Esophagus squamous epithelium (tissue), 4 donors: ENCODE measurements around the gene SYT1.

Source experiments
- CTCF ChIP-seq, 6 experiments: fragments of 450-650 bp in 4 of 6; fragments of 200-600 bp in 2 of 6; sonication (generic) in 2 of 6; IDR thresholded peaks; one replicate each; pipeline ENCODE4 v1.5.1; 2016 to 2019; ENCODE audit warnings: antibody characterized with exemption in 6 of 6, mild to moderate bottlenecking in 4 of 6, moderate library complexity in 4 of 6
- POLR2A ChIP-seq, 4 donors: fragments of 450-650 bp; IDR thresholded peaks; one replicate each; pipeline ENCODE4 v1.6.1; 2017; ENCODE audit warnings: antibody characterized with exemption in 4 of 4, mild to moderate bottlenecking in 4 of 4, moderate library complexity in 3 of 4

DNA sequence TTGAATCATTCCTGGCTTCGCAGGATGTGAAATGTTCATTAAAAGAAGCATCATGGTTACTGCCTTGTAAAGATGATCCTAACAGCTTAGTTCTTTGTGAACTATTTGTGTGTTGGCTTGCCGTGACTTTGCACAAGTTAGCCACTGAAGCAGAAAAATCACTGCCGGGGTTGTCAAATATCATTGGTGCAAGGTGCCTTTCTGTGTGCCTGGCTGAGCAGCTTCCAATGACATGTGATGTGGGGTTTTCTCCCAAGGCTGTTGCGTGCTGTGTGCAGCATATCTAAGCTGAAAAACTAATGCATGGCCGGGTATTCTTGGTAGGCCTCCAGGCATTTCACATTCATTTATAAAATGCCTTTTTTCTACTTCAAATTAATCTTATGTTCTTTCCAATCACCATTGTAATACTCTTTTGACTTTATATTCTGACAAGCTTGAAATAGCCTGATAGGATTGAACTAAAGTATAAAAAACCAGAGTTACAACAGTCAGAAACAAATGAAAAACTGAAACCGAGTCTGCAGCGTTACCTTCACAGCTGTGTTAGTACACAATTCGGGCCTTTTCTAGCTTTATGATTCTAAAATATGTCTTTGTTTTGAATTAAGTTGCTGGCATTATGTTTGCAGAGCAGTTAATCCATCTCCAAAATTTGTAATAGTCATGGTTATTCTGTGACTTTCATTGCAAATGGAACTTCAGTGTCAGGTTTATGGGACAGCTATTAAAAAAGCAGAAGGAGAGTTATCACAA lies 222.1 kb downstream of the SYT1 start:
- no peak for TF ChIP-seq CTCF (IDR thresholded peaks at IDR 0.05)
- no peak for TF ChIP-seq POLR2A (IDR thresholded peaks at IDR 0.05)
